NCI-H226 (cell line): ENCODE measurements around the gene TRIM69.
"Not testable (repeated sequence)": the region's sequence is repeated elsewhere in the genome, so short reads cannot be mapped to it uniquely, and the experiment has no call there.

ENCODE experiments used
- DNase-seq: peaks from one replicate; pipeline ENCODE4 v3.0.0-alpha.2; 2015

Gene TRIM69

DNA sequence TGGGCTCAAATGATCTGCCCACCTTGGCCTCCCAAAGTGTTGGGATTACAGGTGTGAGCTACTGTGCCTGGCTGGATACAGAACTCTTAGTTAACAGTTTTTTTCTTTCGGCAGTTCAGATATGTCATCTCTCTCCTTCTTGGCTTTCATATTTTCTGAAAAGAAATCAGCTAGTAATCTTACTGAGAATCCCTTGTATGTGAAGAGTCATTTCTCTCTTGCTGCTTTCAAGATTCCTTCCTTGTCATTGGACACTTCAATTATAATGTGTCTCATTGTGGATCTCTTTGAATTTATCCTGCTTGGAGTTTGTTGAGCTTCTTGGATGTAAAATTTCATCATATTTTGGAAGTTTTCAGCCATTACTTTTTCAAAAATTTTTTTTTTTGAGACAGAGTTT lies 17.0 kb downstream of the TRIM69 start:
- DNase-seq: no peak

DNA sequence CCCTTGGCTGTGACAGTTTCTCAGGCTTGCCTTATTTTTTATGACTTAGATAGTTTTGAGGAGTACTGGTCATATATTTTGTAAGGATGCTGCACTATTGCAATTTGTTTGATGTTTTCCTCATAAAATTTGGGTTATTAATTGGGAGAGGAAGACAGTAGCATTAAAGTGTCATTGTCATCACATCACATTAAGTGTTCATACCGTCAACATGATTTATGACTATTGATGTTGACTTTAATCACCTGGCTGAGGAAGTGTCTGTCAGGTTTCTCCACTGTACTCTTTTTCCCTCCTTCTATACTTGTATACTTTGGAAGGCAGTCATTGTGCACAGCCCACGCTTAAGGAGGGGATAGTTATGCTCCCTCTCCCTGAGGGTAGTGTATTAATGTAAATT lies 26.9 kb downstream of the TRIM69 start:
- DNase-seq: no peak

DNA sequence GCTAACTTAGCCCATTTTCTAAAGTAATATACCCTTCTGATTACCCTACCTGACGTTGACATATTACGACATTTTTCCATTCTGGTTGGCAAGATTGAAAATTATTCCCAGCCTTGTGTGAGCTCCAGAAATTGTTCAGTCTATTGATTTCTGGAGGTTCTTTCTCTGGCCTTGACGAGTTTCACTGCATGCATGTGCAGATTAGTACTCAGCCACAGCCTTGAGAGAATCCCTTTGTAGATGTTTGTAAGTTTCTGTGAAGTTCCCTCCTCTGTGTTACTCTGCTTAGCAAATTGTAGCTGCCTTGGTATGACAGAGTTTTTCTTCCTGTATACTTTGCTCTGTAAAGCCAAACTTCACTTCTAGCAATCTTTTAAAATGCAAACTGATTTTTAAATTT lies 27.5 kb downstream of the TRIM69 start:
- no peak for DNase-seq

DNA sequence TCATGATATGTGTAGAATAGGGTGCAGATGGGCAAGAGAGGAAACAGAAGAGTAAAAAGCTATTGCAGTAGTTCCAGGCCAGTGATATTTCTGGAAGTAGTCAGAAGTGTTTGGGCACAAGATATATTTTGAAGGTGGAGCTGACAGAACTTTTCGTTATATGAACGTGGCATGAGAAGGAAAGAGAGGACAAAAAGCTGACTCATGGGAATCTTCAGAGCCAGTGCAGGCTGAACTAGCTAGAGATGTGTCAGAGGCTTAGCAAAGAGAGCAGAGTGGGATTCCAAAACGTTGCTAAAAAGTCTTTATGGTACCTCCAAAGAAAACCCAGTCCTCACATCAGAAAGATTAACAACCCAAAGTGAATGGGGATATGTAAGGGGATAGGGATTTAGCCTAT lies 28.7 kb downstream of the TRIM69 start:
- no peak for DNase-seq

DNA sequence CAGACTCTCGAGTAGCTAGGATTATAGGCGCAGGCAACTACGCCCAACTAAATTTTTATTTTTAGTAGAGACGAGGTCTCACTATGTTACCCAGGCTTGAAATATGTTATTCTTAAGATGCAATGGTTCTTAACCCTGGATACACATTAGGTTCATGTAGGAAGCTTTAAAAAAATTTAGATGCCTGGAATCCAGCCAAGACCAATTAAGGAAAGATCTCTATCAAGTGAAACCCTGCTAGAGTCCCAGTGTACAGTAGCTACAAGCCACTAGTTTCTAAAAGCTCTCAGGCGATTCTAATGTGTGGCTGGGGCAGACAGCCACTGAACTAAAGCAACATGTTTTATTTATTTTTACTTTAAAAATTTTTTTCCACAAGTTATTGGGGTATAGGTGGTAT lies 33.2 kb downstream of the TRIM69 start:
- no peak for DNase-seq

DNA sequence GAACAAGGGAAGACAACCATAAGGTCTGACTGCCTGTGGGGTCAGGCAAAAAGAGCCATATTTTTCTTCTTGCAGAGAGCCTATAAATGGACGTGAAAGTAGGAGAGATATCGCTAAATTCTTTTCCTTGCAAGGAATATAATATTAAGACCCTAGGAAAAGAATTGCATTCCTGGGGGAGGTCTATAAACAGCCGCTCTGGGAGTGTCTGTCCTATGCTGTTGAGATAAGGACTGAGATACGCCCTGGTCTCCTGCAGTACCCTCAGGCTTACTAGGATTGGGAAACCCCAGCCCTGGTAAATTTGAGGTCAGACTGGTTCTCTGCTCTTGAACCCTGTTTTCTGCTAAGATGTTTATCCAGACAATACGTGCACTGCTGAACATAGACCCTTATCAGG lies 34.4 kb downstream of the TRIM69 start:
- not testable (repeated sequence) for DNase-seq

DNA sequence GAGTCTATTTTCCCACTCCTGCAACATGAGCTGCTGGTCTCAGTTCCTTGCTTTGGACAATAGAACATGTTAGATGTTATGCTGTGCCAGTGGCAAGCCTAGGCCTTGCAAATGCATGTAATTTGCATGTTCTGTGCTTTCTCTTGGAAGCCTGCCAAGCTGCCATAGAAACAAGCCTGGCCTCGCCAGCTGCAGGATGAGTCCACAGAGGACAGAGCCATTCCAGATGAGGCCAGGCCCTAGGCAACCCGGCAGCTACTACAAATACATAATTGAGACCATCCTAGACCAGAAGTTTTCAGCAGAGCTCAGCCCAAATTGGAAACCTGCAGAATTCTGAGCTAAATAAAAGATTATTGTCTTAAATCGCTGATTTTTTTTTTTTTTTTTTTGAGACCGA lies 39.6 kb downstream of the TRIM69 start:
- no peak for DNase-seq

DNA sequence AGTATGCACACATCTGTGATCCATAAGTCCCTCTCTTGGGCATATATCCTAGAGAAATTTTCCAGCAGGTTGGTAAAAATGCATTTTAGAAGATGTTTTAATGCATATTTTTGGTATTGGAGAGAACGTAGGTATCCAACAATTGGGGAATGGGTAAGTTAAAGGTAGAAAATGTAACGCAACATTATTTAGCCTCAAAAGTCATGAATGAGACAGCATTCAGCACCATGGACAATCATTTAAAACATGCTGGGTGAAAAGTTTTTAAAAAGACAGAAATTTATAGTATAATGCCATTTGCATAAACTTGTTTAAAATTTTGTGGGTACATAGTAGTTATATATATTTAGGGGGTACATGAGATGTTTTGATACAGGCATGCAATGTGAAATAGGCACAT lies 43.4 kb downstream of the TRIM69 start:
- no peak for DNase-seq

DNA sequence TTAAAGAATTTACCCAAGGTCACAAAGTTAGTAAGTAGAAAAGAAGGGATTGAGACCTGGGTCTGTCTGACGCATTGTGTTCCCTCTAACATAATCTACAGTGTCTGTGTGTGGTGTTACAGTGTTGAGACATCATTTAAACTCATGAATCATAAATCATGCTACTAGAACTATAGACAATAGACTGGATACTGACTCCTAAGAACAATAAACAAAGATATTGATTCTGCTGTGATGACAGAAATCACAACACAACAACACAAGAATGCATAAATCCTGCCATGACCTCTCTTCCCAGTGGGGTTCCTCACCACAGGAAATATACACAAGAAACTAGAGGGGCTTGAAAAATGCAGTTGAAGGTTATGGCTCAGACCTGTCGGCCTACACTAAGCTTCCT lies 44.3 kb downstream of the TRIM69 start:
- DNase-seq: no peak

DNA sequence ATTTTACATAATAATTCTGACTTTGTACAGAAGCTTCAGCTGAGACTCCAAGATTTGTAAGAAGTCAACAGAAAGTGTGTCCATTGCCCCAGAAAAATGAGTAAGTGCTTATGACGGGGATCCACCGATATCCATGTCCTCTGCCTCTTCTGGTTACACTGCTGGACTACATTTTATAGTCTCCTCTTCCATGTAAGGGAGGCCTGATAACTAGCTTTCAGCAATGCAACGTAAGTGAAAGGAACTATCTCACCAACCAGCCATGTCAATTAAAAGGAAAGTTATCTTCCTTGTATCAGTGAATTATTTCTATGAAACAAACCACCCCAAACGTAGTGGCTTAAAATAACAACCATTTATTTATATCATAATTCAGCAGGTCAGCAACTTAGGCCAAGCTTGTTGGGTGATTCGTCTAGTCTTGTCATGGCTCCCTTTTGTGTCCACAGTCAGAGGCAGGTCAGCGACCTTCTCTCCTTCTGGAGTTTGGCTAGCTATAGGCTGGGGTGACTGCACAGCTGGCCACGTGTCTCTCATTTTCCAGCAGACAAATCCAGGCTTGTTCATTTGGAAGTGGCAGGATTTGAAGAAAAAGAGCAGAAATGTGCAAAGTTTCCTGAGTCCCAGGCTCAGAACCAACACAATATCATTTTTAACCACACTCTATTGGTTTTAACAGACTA lies 44.9 kb downstream of the TRIM69 start:
- no peak for DNase-seq

DNA sequence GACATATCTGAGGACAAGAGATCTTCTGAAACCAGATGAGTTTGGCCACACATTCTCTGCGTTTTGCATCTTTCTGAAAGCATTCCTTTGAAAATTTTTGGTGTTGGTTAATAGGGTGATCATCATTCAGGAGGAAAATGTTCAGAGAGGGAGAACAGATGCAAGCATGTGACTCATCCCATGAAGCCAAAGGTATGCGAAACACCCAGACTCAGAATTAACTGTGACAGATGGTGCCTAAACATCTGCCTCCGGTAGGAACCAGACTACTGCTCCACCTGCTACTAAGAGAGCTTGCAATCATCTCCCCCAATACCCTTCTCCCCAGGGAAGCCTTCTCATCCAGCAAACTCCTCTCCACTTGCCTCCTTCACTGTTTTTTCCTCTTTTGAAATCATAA lies 46.2 kb downstream of the TRIM69 start:
- DNase-seq: no peak

DNA sequence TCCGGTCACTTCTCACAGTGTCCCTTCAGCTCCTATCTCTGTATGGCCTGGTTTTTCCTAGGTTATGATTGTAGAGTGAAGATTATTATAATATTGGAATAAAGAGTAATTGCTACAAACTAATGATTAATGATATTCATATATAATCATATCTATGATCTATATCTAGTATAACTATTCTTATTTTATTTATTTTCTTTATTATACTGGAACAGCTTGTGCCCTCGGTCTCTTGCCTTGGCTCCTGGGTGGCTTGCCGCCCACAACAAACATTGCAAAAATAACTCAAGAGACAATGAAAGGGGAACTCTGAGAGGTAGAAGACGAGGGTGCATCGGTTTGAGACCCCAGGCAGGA lies 48.6 kb downstream of the TRIM69 start:
- DNase-seq: not testable (repeated sequence)

DNA sequence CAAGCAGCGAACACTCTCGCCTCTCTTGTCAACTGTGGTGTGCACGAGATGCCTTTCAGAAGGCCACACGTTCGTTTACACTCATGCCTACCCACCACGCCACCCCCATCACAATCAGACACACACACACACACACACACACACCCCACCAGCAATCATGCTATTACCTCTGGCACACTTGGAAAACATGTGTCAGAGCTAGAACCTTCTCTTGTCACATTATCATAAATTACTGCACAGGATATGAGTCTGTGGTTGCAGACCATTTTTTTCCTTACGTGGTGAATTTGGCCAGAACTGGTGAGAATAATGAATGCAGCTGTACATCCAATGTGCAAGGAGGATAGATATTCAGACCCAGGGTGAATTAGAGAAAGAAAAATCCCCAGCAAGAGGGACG lies 52.4 kb downstream of the TRIM69 start:
- no peak for DNase-seq

DNA sequence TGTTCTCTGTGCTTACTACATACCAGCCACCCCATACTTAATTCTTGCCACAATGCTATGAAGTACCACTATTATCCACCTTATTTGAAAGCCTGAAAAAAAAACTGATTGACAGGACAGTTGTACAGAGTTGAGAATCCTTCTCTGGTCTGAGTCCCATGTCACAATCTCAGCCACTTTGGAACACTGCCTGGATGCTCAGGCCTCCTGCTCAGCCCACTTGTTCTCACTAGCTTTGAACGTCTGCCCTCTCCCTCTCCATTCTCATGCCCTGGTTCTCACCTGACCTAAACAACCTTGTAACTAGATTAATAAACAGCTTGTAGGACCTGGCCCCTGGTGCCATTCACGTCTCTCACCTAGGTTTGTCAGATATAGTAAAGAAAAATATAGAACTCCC lies 53.9 kb downstream of the TRIM69 start:
- no peak for DNase-seq

DNA sequence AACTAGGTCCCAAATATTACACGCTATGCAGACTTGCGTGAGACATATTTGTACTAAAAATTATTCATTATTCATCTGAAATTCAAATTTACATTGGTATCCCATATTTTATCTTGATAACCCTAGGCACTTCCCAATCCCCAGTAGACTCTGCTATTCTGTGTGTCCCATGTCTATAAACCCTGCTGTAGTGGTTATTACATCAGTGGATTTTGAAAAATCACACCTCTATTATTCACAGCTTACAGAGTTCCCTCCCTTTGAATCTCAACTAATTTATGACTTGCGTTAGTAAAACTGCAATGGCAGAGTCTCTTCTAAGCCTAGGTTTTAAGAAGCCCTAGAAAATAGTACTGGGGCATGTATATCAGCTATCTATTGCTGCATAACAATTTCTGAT lies 54.3 kb downstream of the TRIM69 start:
- DNase-seq: no peak

DNA sequence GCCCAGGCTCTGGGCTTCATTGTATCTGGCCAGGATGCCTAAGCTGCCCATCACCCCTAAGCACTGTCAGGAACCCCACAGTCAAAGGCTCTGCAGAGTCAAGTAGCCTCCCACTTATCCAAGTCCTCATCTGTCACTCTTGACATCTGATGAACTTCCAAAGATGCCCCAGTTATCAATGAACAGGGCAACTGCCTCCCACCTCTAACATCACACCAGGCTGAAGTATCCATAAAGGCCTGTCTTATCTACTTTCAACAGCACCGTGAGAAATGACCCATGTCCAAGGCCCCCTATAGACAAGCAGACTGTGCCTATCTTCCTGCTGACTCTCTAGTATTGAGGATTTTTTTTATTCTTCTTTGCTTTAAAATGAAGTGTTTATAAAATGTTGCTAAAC lies 56.4 kb downstream of the TRIM69 start:
- no peak for DNase-seq

DNA sequence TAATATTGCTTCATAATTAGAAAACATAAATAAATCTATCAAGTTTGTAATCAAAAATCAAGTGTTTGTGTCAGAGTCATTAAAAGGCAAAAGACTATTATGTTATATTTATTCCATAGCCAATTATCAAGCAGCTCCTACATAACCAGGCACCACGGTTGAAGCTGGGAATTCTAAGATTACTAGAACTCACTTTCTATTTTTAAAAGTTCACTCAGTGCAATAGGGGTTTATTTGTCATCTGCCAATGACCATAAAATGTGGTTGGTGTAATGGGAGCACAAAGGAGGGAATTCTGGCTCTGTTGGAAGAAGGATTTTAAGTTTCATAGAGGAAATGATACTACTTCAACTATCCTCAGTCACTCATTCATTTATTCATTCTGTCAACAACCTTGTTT lies 57.7 kb downstream of the TRIM69 start:
- DNase-seq: no peak

DNA sequence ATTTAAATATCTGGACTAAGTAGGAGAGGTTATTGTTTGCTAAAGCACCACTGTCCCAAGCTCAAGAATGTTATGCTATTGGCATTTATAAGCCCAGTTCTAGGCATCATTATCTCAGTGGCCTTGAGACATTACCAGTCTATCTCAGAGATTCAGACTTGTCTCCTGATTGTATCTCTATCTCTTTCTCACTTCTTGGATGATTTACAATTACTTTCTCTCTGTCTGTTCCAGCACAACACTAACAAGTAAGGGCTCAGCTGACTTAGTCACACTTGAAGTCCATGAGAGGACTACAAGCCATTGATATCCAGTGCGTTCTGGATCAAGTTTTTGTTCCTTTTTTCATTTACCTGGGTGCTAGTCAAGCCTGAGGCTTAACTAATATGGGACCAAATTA lies 60.2 kb downstream of the TRIM69 start:
- DNase-seq: no peak

DNA sequence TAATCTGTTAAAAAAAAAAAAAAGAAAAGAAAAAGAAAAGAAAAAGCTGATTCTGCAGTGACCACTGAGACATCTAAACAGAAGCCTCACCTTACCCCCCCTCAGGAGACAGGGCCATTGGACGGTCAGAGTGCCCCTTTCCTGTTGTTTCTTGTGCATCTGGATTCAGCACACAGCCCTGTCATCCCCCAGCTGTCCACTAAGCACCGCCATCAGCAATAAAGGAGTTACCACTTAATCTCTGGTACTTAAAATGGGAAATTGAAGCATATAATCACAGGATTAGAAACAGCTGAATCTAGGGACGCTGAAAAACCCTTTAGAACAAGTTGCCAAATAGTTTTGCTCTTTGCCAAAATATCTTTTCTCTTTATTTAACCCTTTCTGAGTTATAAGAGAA lies 62.5 kb downstream of the TRIM69 start:
- DNase-seq: no peak

DNA sequence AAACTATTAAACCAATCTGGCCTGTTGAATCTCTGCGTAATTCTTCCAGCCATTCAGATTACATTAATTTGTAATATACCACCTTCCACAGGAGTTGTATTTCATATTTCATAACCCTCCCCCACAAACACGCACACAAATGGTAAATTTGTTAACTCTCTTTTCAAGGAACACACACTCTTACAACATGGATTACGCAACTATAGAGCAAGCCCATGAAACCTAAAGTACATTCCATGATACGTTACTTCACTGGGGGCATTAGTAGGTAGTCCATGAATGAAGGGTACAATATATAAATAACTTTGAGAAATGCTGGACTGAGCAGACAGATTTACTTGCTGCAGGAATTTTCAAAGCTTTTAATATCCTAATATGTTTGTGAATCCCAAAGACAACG lies 65.0 kb downstream of the TRIM69 start:
- no peak for DNase-seq

DNA sequence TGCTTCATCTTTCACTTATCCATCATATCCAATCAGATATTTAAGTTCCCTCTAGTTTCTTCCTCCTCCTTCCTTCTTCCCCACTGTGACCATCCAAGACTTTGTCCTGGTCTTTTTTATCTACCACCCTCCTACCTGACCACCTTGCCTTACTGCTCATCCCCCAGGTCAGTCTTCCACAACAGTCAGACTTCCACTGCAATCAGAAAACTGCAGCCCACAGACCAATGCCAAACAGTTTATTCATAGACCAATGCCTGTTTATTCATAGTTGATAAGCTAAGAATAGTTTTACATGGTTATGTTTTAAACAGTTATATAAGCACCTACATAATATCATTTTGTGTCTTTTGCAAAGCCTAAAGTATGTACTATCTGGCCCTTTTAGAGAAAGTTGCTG lies 65.5 kb downstream of the TRIM69 start:
- DNase-seq: no peak

DNA sequence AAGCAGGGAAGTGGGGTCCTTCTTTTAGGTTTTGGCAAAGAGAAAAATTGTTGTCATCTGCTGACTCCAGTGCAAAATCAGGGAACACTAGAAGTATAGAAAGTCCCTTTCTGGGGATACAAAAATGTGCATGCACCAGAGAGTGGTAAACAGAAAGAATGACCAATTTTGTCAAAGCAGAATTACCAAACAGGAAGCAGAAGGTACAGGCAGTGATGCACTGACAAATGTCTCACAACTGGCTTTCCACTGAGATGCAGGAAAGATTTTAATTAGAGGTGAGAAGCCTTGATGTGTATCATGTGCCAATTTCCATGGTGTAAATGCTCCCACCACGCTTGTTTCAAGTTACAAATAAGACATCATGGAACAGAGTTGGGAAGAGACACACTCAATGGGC lies 66.0 kb downstream of the TRIM69 start:
- no peak for DNase-seq

DNA sequence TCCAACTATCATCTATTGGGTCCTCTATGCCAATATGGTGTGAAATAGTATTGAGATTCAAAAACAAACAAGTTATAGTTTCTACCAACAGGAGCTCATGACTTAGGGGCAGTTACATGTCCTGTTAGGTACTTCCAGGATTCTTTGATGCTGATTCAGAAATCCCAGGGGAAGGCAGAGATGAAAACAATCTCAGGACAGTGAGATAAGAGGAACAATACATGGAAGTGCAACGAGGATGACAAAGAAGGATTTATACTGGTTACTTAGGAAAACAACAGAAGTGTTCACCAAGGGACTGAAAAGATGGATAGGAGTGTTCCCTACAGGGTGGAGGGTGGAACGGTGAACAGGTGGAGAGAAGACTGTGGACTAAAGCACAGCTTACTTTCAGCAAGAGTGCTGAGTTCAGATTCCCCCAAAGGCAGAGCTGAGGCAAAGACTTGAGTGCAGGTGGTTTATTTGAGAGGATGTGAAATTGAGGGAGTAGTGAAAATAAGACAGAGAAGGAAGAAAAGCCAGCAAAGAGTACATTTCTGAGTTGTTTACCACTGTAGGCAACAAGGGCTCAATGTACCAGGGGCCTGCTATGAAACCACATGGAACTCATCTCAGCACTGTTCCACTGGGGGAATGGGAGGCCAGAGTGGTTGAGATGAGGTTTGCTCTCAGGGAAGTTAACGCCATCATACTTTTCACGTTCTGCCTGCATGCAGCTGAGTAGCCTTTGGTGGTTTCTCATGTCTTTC lies 68.1 kb downstream of the TRIM69 start:
- DNase-seq: no peak

DNA sequence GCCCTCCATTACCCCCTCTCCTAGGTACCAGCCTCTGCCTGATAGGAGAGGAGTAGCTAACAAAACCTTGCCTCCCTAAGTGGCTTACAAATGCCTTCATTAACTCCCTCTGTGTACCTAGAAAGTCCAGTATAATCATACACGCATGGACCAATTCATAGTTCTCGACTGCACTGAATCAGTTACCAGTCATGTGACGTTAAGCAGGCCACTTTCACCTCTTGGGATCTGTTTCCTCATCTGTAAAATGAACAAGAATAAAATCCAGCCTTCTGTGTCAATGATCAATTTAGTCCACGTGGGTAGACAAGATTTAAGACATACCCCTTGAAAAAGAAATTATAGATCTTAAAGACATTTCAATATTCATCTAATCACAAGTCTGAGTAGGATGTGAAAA lies 72.2 kb downstream of the TRIM69 start:
- no peak for DNase-seq

DNA sequence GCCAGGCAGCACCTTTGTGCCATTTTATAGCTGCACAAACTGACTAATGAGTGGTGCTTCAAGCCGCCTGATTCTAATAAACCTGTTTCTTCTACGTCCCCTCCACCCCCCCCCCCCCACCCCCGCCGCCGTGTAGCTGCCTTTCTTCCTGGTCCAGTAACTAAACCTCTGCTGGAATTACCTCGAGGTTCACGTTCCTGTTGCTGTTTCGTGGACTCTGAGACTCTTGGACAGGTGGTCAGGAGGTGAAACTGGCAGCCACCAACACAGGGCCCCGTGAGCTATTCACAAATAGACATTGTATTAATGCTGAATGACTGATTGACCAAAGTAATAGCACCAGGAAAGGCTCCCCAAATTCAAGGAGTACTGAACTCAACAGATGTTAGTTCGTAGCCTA lies 73.9 kb downstream of the TRIM69 start:
- DNase-seq: no peak
